GM19099 (cell line): ENCODE results near the gene PSMD5.

Source experiments
- POLR2A ChIP-seq: IDR thresholded peaks from 3 replicates; pipeline ENCODE4 v1.6.1; 2011; ENCODE audit warnings: low read depth; ENCODE audit not compliant: insufficient read length; ENCODE audit errors: extremely low read depth

The PSMD5 gene

DNA sequence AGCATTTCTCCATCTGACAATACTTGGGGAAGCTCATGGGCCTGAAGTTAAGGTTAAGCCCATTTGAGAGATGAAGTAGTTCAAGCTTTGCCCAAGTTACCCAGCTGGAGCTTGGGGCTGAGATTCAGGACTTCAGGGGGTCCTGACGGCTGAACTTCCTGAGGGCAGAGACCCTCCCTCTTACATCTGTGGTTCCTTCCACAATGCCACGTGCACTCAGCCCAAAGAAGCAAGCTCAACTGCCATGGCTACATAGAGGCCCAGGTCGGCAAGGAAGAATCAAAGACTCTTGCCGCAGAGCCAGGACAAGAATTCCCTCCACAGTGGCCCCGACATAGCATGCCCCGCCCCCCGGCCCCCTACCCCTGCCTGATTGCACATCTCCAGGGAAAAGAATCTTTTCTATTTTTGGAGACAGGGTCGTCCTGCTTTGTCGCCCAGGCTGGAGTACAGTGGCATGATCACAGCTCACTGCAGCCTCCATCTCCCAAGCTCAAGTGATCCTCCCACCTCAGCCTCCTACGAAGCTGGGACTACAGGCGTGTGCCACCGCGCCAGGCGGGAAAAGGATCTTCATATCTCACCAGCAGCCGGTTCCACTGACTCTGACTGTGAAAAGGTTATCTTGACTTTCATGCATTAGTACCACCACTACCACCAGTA is 25.1 kb upstream of the PSMD5 start:
- no peak for TF ChIP-seq POLR2A

GRCh38 chr9:120866651-120867050 is 23.9 kb upstream of the PSMD5 start:
- no peak for TF ChIP-seq POLR2A

GRCh38 chr9:120865809-120866208 is 23.1 kb upstream of the PSMD5 start:
- no peak for TF ChIP-seq POLR2A

DNA sequence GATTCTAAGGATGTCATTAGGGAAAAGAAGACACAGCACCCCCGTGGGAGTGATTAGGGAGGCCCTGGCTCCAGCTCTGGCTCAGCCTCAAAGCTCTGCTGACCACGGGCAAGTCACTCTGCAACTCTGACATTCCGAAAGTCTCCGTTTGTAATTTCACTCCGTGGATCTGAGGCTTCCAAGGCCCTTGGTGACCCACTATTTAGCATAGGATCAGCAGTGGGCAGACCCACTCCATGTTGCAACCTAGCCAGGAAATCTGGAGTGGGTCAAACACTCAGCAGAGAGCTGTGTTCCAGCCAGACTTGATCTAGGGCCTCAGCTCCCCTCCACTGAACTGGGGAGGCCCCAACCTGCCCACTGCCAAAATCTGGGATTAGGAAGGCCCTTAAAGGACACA is 22.5 kb upstream of the PSMD5 start:
- TF ChIP-seq POLR2A, result no peak

DNA sequence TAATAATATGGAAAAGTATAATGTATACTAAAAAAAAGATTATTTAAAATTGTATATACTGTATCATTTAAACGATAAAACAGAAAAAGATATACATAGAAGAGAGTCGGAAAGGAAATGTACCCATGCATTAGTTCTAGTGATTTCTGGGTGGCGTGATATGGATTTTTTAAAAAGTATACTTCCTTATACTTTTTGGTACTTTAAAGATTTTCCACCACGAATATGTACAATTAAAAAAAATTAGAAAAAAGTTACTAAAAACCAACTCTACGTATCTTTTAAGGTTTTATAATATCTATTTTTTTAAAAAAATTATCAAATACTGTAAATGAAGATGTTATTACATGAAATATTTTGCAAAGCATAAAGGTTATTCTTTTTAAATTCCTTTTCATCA is 22.0 kb upstream of the PSMD5 start:
- TF ChIP-seq POLR2A, result no peak

DNA sequence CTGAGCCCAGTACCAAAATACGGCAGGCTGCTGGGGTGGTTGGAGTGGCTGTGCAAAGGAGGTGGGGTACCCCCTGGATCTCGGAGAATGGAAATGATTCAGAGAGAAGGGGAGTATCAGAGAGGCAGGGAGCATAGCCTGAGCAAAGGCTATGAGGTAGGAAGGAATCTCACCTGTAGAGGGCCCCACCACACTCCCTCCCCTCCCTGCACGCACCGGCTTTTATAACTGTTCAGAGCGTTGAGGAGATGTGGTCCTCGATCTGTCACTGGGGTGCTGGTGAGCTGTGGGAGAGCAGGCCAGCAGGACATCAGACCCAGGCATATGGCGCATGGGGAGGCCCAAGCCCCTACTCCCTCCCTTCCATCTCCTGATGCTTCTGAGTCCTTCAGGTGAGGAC is 21.1 kb upstream of the PSMD5 start:
- TF ChIP-seq POLR2A, result no peak

GRCh38 chr9:120862452-120862851 is 19.7 kb upstream of the PSMD5 start:
- no peak for TF ChIP-seq POLR2A

DNA sequence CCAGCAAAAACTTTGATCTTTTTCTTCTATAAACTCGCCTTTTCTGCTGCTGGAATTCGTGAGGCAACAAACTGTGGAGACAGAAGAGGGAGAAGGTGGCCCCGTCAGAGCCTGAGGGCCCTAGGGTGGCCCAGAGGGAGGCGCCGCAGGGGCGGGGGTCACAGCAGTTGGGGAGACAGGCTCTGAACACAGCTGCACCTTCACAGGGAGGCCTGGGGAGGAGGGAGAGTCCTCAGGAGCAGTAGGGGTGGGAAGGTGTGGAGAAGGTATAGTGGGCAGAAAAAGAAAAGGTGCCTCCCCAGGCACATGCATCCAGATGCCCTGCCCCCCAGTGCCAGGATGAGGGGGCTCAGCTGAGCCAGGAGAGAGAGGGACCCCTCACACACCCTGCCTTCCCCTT is 19.2 kb upstream of the PSMD5 start:
- no peak for TF ChIP-seq POLR2A

- no peak for TF ChIP-seq POLR2A
Measured at GRCh38 chr9:120860083-120860482, 17.4 kb upstream of the PSMD5 start.

- TF ChIP-seq POLR2A, result no peak
Measured at GRCh38 chr9:120859361-120859760, 16.6 kb upstream of the PSMD5 start.

DNA sequence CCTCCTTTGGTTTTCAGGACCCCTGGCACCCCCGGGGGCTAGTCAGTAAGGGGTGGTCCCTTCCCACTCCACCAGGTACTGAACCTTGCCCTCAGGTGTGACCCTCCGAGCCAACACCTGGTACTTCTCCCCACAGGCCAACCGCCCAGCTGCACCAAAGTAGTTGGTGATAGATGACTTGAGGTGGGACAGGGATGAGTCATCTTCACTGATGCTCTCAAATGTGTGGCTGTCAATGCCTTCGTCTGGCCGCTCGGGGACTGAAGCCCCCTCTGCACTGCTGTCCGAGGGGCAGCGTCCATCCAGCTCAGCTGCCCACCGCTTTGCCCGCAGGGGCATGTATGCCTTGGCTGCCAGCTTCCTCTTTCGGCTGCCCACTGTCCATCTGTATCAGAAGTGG is 15.2 kb upstream of the PSMD5 start:
- no peak for TF ChIP-seq POLR2A

DNA sequence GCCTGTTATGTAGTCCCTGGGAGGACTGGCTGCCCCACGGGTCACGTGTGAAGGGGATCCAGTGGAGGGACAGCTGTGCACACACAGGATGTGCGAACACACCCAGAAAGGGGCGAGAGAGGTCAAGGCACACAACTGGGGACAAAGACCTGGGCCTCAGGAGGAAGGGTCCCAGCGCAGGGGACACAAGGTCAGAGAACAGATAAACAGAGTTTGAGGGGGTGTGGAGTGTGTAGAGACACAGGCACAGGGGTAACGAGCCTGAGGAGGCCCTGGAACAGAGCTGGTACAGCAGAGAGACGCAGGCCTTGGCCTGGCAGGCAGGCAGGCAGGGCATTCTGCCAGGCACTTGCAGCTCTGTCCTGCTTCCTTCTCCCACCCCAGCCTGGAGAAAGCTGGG is 14.8 kb upstream of the PSMD5 start:
- no peak for TF ChIP-seq POLR2A

GRCh38 chr9:120856700-120857099 is 14.0 kb upstream of the PSMD5 start:
- TF ChIP-seq POLR2A, result no peak

- peak; percentile 14 for TF ChIP-seq POLR2A
Measured at GRCh38 chr9:120855827-120856670, 13.3 kb upstream of the PSMD5 start.

DNA sequence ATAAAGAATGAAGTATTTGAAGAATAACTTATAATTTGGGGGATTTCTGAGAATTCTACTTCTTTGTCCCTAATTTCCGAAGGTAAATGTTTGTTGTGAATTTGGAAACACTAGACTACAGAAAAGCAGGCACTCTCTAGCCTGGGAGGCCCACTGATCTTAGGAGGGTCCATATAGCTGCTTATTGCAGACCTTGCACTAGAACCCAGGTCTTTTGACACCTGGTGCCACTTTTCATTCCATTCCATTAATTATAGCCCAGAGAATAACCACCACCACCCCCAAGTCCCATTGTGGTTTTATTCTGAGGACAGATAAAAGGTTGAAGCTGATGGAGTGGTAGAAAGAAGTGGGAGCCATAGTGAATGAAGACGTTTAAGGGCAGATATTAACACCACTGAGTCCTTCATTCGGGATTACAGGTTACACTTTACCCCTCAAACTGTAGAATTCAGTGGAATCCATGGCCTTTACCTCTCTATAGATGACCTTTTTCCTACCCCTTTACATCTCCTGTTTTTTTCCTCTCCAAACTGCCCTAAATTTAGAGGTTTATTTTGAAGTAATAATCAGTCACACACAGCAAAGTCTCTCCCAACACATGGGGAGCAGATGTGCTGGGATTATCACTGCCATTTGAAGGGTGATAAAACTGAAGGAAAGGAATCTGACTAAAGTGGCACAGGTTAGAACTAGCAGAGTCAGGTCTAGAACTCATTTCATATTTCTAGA is 12.0 kb upstream of the PSMD5 start:
- TF ChIP-seq POLR2A, result no peak

- TF ChIP-seq POLR2A, result no peak
Measured at GRCh38 chr9:120853198-120853597, 10.5 kb upstream of the PSMD5 start.
